GM12878 (cell line): ENCODE measurements around the gene KRTAP29-1. TPM values are rescaled to one million over a fixed set of nuclear protein-coding genes. Genes with fewer than 3 reads are reported as not detected.

ENCODE experiments used
- ATAC-seq: fragments of 200-7000 bp; cut with Tn5 transposase; 3 replicates; pipeline ENCODE4 v1.9.1; 2020; ENCODE audit warnings: mild to moderate bottlenecking, moderate library complexity
- BruUV-seq: library from RNA; stranded (reverse); fragments of 400-500 nt; replicated peaks from 2 replicates; lab custom pipeline; 2021; lab: Mats Ljungman, UMichigan
- CTCF ChIA-PET: fragments of 300-600 bp; sonication (Branson Sonifier 250); formaldehyde crosslinking; extraction: SDS; loops from one replicate; lab custom pipeline; 2021; ENCODE audit warnings: inconsistent platforms; lab: Yijun Ruan, JAX
- POLR2A ChIA-PET: fragments of 350-600 bp; formaldehyde crosslinking; extraction: SDS; loops from one replicate; lab custom pipeline; 2021; ENCODE audit warnings: inconsistent platforms; lab: Charles Lee
- RAD21 ChIA-PET: fragments of 300-600 bp; sonication (Branson Sonifier 250); formaldehyde crosslinking; loops from one replicate; lab custom pipeline; 2023; ENCODE audit warnings: antibody characterized with exemption; ENCODE audit not compliant: unreplicated experiment; lab: Charles Lee
- SMC1A ChIA-PET: fragments of 300-600 bp; sonication (Branson Sonifier 250); formaldehyde crosslinking; loops from one replicate; lab custom pipeline; 2023; ENCODE audit not compliant: unreplicated experiment, uncharacterized antibody; lab: Charles Lee
- DNase-seq: peaks from one replicate; pipeline ENCODE4 v3.0.0-alpha.2; 2011; ENCODE audit warnings: low read depth, low spot score
- FAIRE-seq: peaks from 3 replicates; lab custom pipeline; 2011; peaks lifted over from hg19 to GRCh38; lab: Jason Lieb, UNC
- H2AFZ ChIP-seq: 2 replicates; pipeline ENCODE4 v1.6.0; 2011; ENCODE audit warnings: low read depth, low read length, control low read depth; ENCODE audit not compliant: control insufficient read depth
- H3K27ac ChIP-seq: 2 replicates; pipeline ENCODE4 v1.5.1; 2011; ENCODE audit warnings: control low read depth; ENCODE audit not compliant: control insufficient read depth, insufficient read depth
- H3K27me3 ChIP-seq, 2 experiments: replicated peaks in 1 of 2; 2 replicates each; pipeline versions ENCODE4 v1.6.0 to v1.6.1; 2011; ENCODE audit warnings: low read length in 1 of 2; ENCODE audit not compliant: control insufficient read depth in 2 of 2, insufficient read depth in 2 of 2
- H3K36me3 ChIP-seq, 2 experiments: 2 replicates each; pipeline ENCODE4 v1.5.1; 2011; ENCODE audit warnings: low read length in 1 of 2; ENCODE audit not compliant: control insufficient read depth in 2 of 2, insufficient read depth in 2 of 2
- H3K4me1 ChIP-seq: 2 replicates; pipeline ENCODE4 v1.6.1; 2011; ENCODE audit warnings: mild to moderate bottlenecking, low read length, moderate library complexity, mixed read lengths; ENCODE audit not compliant: control insufficient read depth, insufficient read depth
- H3K4me2 ChIP-seq: 2 replicates; pipeline ENCODE4 v1.6.0; 2011; ENCODE audit warnings: control low read depth; ENCODE audit not compliant: control insufficient read depth, insufficient read depth
- H3K4me3 ChIP-seq: fragments of 200-600 bp; sonication (generic); 2 replicates; pipeline ENCODE4 v1.5.1; 2016
- H3K79me2 ChIP-seq: 2 replicates; pipeline ENCODE4 v1.6.0; 2011; ENCODE audit warnings: low read length; ENCODE audit not compliant: control insufficient read depth, insufficient read depth
- H3K9ac ChIP-seq: 2 replicates; pipeline ENCODE4 v1.8.0; 2011; ENCODE audit warnings: low read length, control low read depth, mixed read lengths; ENCODE audit not compliant: control insufficient read depth, insufficient read depth
- H3K9me3 ChIP-seq: replicated peaks from 3 replicates; pipeline ENCODE4 v1.5.1; 2011; ENCODE audit warnings: mild to moderate bottlenecking, low read length; ENCODE audit not compliant: control insufficient read depth, insufficient read depth
- H4K20me1 ChIP-seq: 2 replicates; pipeline ENCODE4 v1.6.0; 2011; ENCODE audit not compliant: control insufficient read depth, insufficient read depth
- DPF2 ChIP-seq: fragments of 450-650 bp; IDR thresholded peaks from 2 replicates; pipeline ENCODE4 v1.6.1; 2017; ENCODE audit warnings: mild to moderate bottlenecking
- HCFC1 ChIP-seq: fragments of 150-350 bp; IDR thresholded peaks from 2 replicates; pipeline ENCODE4 v1.6.1; 2014; ENCODE audit warnings: low read length
- JUND ChIP-seq: IDR thresholded peaks from 2 replicates; pipeline ENCODE4 v1.6.1; 2012; ENCODE audit warnings: low read depth, mild to moderate bottlenecking, low read length, improper control_type of control experiment, moderate library complexity
- MEF2B ChIP-seq: fragments of 450-650 bp; IDR thresholded peaks from 2 replicates; pipeline ENCODE4 v1.6.1; 2018; ENCODE audit warnings: mild to moderate bottlenecking, moderate library complexity; ENCODE audit not compliant: partially characterized antibody, poor library complexity, severe bottlenecking
- MYB ChIP-seq: fragments of 150-350 bp; IDR thresholded peaks from 2 replicates; pipeline ENCODE4 v1.6.1; 2014; ENCODE audit warnings: mild to moderate bottlenecking, low read depth, low read length, borderline replicate concordance
- NR2C2 ChIP-seq: IDR thresholded peaks from 2 replicates; pipeline ENCODE4 v1.6.1; 2011; ENCODE audit warnings: borderline replicate concordance, low read depth; ENCODE audit not compliant: control insufficient read depth, insufficient read length
- PML ChIP-seq: IDR thresholded peaks from 2 replicates; pipeline ENCODE4 v1.6.1; 2012; ENCODE audit warnings: low read length, inconsistent platforms
- RBBP5 ChIP-seq: fragments of 200-600 bp; sonication (generic); conservative IDR thresholded peaks from 2 replicates; pipeline ENCODE4 v1.6.1; 2016
- SIX5 ChIP-seq: IDR thresholded peaks from 2 replicates; pipeline ENCODE4 v1.6.1; 2011; ENCODE audit warnings: mild to moderate bottlenecking, low read depth, low read length, moderate library complexity; ENCODE audit not compliant: severe bottlenecking
- SUZ12 ChIP-seq: fragments of 200-600 bp; sonication (generic); IDR thresholded peaks from one replicate; pipeline ENCODE4 v1.6.1; 2018; ENCODE audit warnings: antibody characterized with exemption, mild to moderate bottlenecking; ENCODE audit not compliant: unreplicated experiment
- TCF3 ChIP-seq: IDR thresholded peaks from 2 replicates; pipeline ENCODE4 v1.6.1; 2012; ENCODE audit warnings: low read depth, mild to moderate bottlenecking, low read length, borderline replicate concordance; ENCODE audit not compliant: insufficient read depth
- YY1 ChIP-seq: IDR thresholded peaks from 2 replicates; pipeline ENCODE4 v1.6.1; 2011; ENCODE audit warnings: low read depth, mild to moderate bottlenecking, low read length
- ZNF384 ChIP-seq: IDR thresholded peaks from 2 replicates; pipeline ENCODE4 v1.6.1; 2012; ENCODE audit warnings: low read depth, mild to moderate bottlenecking, low read length, improper control_type of control experiment, borderline replicate concordance
- WGBS: methylation state at CpG from one replicate; pipeline ENCODE4 v1.1.6; 2016; ENCODE audit warnings: low lambda C conversion rate; ENCODE audit not compliant: insufficient replicate concordance, insufficient coverage; ENCODE audit errors: missing lambda C conversion rate; 5-methylcytosine and 5-hydroxymethylcytosine counted together
- in situ Hi-C: fragments of 300-500 bp; cut with MboI; formaldehyde crosslinking; loops from 9 replicates; pipeline ENCODE4 v1.14.3; 2018; ENCODE audit warnings: mixed read lengths
- intact Hi-C: fragments of 100-400 bp; cut with micrococcal nuclease; formaldehyde crosslinking; loops from one replicate; pipeline ENCODE4 v1.14.2; 2022; ENCODE audit not compliant: unreplicated experiment
- polyA plus RNA-seq, 11 experiments: library from polyadenylated mRNA; depleted of rRNA in 4 of 11; unstranded in 6 of 11; stranded (reverse) in 5 of 11; fragments of >200 nt; fragmentation: Nextera tagmentation in 4 of 11; fragmentation: Illumina TruSeq in 1 of 11; extraction: Ambion mirVana in 4 of 11; extraction: Trizol in 1 of 11; gene quantifications; 1 replicate in 1 of 11; 2 replicates in 10 of 11; pipeline versions ENCODE4 v1.2.1 to v1.2.3, GENCODE V29; 2011 to 2016; ENCODE audit warnings: inconsistent platforms in 2 of 11, missing spikeins in 2 of 11, low read depth in 1 of 11
- total RNA-seq, 4 experiments: library from RNA; depleted of rRNA in 3 of 4; stranded (reverse); fragments of >200 nt in 3 of 4; fragmentation: Illumina TruSeq in 1 of 4; extraction: Trizol in 1 of 4; gene quantifications; 2 replicates each; pipeline versions ENCODE4 v1.2.1 to v1.2.3, GENCODE V29; 2013 to 2021
- TF ChIP-seq, protein P1 (sequence below): fragments of 450-650 bp; conservative IDR thresholded peaks from 2 replicates; pipeline ENCODE4 v1.6.1; 2017; ENCODE audit warnings: mild to moderate bottlenecking, moderate library complexity
- TF ChIP-seq, protein P2 (sequence below), 3 experiments: IDR thresholded peaks in 2 of 3; conservative IDR thresholded peaks in 1 of 3; 2 replicates each; pipeline ENCODE4 v1.5.1; 2011; ENCODE audit warnings: low read depth in 3 of 3, low read length in 3 of 3, mild to moderate bottlenecking in 3 of 3, control low read depth in 2 of 3, moderate library complexity in 2 of 3, inconsistent platforms in 1 of 3, mixed read lengths in 1 of 3; ENCODE audit not compliant: control insufficient read depth in 2 of 3, insufficient read depth in 1 of 3; ENCODE audit errors: extremely low read depth in 1 of 3
- TF ChIP-seq, protein P3 (sequence below): IDR thresholded peaks from 2 replicates; pipeline ENCODE4 v1.6.1; 2012; ENCODE audit warnings: mild to moderate bottlenecking, low read depth, low read length

The KRTAP29-1 gene
- total and polyA plus RNA-seq, 10 of the 15 experiments (the other 5 are each of a cell fraction or from before 2014, with no cell fraction given): 1.9 TPM; not detected in 9

DNA sequence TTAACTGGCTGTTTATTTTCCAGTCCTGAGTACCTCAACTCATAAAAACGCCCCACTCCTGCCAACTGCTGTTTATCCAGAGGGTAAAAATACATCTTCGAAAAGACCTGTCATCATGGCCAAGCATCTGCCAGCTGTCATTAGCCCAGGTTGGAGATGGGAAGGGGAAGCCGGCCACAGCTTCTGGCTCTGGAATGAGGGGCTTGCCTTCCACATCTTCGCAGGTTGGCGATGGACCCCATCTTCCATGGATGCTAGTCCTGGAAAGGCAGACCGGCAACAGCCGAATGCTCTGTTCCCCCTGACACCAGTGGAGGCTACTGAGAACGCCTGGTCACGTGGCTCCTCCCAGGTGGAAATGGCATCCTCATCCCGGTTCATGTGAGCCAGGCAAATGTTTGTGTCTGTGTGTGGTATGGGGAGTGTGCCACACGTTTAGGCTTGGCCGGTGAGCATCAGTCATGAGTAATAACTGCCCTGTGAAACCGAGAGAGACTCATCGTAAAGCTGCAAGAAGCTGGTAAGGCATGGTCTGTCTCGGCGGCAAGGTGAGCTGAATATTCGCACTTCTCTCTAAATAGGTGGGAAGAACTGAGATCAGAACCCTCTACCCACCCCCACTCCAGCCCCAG lies 13.3 kb upstream of the KRTAP29-1 start:
- no peak overlapping the region for H3K27ac ChIP-seq
- CTCF ChIA-PET: no interaction called here
- no peak overlapping the region for H3K4me2 ChIP-seq
- no peak overlapping the region for H3K9ac ChIP-seq
- FAIRE-seq (no peak), ATAC-seq (no peak), DNase-seq (no peak)
- SMC1A ChIA-PET: no interaction called here
- POLR2A ChIA-PET: interaction anchor here (0.6 kb wide), 1 partner anchor 11 kb away, joined by 3 read pairs; no protein-coding TSS in a partner anchor
- WGBS: 30% methylated on average over 17 of the region's 17 CpGs
- no peaks in the 10 kb centered on the region for H4K20me1 ChIP-seq
- no peak overlapping the region for H3K4me3 ChIP-seq
- H3K27me3 ChIP-seq: no peaks in the 10 kb centered on the region
- RAD21 ChIA-PET: no interaction called here
- no TSS peak for BruUV-seq
- H2AFZ ChIP-seq: no peak overlapping the region
- in situ Hi-C loops: no loop called here
- H3K4me1 ChIP-seq: no peaks in the 10 kb centered on the region
- intact Hi-C loops: no loop called here
- H3K79me2 ChIP-seq: no peaks in the 10 kb centered on the region
- no peaks in the 10 kb centered on the region; the same call in 2 of the 3 replicates for H3K9me3 ChIP-seq
- H3K36me3 ChIP-seq: no peaks in the 10 kb centered on the region
- TF ChIP-seq, protein P1, sequence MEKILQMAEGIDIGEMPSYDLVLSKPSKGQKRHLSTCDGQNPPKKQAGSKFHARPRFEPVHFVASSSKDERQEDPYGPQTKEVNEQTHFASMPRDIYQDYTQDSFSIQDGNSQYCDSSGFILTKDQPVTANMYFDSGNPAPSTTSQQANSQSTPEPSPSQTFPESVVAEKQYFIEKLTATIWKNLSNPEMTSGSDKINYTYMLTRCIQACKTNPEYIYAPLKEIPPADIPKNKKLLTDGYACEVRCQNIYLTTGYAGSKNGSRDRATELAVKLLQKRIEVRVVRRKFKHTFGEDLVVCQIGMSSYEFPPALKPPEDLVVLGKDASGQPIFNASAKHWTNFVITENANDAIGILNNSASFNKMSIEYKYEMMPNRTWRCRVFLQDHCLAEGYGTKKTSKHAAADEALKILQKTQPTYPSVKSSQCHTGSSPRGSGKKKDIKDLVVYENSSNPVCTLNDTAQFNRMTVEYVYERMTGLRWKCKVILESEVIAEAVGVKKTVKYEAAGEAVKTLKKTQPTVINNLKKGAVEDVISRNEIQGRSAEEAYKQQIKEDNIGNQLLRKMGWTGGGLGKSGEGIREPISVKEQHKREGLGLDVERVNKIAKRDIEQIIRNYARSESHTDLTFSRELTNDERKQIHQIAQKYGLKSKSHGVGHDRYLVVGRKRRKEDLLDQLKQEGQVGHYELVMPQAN: no peak
- TF ChIP-seq SIX5 (no peak), ZNF384 (no peak), YY1 (no peak), MYB (no peak), DPF2 (no peak), PML (no peak), HCFC1 (no peak), JUND (no peak), MEF2B (no peak), RBBP5 (no peak), NR2C2 (no peak), SUZ12 (no peak), TCF3 (no peak)
- TF ChIP-seq, protein P2, sequence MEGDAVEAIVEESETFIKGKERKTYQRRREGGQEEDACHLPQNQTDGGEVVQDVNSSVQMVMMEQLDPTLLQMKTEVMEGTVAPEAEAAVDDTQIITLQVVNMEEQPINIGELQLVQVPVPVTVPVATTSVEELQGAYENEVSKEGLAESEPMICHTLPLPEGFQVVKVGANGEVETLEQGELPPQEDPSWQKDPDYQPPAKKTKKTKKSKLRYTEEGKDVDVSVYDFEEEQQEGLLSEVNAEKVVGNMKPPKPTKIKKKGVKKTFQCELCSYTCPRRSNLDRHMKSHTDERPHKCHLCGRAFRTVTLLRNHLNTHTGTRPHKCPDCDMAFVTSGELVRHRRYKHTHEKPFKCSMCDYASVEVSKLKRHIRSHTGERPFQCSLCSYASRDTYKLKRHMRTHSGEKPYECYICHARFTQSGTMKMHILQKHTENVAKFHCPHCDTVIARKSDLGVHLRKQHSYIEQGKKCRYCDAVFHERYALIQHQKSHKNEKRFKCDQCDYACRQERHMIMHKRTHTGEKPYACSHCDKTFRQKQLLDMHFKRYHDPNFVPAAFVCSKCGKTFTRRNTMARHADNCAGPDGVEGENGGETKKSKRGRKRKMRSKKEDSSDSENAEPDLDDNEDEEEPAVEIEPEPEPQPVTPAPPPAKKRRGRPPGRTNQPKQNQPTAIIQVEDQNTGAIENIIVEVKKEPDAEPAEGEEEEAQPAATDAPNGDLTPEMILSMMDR (IDR thresholded peaks at IDR 0.05 in 2 of 3, conservative IDR thresholded peaks at IDR 0.05 in 1 of 3; ENCODE audit: control insufficient read depth in 2 of 3, extremely low read depth in 1 of 3, insufficient read depth in 1 of 3, low read depth in 3 of 3, low read length in 3 of 3): no peak
- TF ChIP-seq, protein P3, sequence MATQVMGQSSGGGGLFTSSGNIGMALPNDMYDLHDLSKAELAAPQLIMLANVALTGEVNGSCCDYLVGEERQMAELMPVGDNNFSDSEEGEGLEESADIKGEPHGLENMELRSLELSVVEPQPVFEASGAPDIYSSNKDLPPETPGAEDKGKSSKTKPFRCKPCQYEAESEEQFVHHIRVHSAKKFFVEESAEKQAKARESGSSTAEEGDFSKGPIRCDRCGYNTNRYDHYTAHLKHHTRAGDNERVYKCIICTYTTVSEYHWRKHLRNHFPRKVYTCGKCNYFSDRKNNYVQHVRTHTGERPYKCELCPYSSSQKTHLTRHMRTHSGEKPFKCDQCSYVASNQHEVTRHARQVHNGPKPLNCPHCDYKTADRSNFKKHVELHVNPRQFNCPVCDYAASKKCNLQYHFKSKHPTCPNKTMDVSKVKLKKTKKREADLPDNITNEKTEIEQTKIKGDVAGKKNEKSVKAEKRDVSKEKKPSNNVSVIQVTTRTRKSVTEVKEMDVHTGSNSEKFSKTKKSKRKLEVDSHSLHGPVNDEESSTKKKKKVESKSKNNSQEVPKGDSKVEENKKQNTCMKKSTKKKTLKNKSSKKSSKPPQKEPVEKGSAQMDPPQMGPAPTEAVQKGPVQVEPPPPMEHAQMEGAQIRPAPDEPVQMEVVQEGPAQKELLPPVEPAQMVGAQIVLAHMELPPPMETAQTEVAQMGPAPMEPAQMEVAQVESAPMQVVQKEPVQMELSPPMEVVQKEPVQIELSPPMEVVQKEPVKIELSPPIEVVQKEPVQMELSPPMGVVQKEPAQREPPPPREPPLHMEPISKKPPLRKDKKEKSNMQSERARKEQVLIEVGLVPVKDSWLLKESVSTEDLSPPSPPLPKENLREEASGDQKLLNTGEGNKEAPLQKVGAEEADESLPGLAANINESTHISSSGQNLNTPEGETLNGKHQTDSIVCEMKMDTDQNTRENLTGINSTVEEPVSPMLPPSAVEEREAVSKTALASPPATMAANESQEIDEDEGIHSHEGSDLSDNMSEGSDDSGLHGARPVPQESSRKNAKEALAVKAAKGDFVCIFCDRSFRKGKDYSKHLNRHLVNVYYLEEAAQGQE: no peak
